ENCODE measurements around the gene BEND7. TPM values are rescaled to one million over a fixed set of nuclear protein-coding genes. Genes with fewer than 3 reads are reported as not detected.
"Not testable (repeated sequence)": the region's sequence is repeated elsewhere in the genome, so short reads cannot be mapped to it uniquely, and the experiment has no call there.

Gene BEND7
- total RNA-seq, 1 donor from 2014 or later, result not detected

- intact Hi-C loops (cut with micrococcal nuclease), result no loop called here
Observed at GRCh38 chr10:13483073-13483472, 45.7 kb downstream of the BEND7 start.

- intact Hi-C loops (cut with micrococcal nuclease), result no loop called here
Observed at GRCh38 chr10:13481690-13482089, 47.1 kb downstream of the BEND7 start.

GRCh38 chr10:13475124-13475523 lies 53.7 kb downstream of the BEND7 start:
- intact Hi-C loops (cut with micrococcal nuclease), result no loop called here

GRCh38 chr10:13473986-13474385 lies 54.8 kb downstream of the BEND7 start:
- intact Hi-C loops (cut with micrococcal nuclease), result no loop called here

GRCh38 chr10:13472359-13472758 lies 56.5 kb downstream of the BEND7 start:
- intact Hi-C loops (cut with micrococcal nuclease), result no loop called here

GRCh38 chr10:13470270-13470669 lies 58.5 kb downstream of the BEND7 start:
- intact Hi-C loops (cut with micrococcal nuclease), result no loop called here

- intact Hi-C loops (cut with micrococcal nuclease), result no loop called here
Observed at GRCh38 chr10:13462551-13462950, 66.3 kb downstream of the BEND7 start.

GRCh38 chr10:13458687-13459012 lies 70.2 kb downstream of the BEND7 start:
- intact Hi-C loops (cut with micrococcal nuclease), result no loop called here

- intact Hi-C loops (cut with micrococcal nuclease), result no loop called here
Observed at GRCh38 chr10:13457958-13458686, 70.7 kb downstream of the BEND7 start.

GRCh38 chr10:13453896-13454295 lies 74.9 kb downstream of the BEND7 start:
- intact Hi-C loops (cut with micrococcal nuclease), result no loop called here

- intact Hi-C loops (cut with micrococcal nuclease), result no loop called here
Observed at GRCh38 chr10:13450069-13450468, 78.7 kb downstream of the BEND7 start.

GRCh38 chr10:13449296-13449695 lies 79.5 kb downstream of the BEND7 start:
- intact Hi-C loops (cut with micrococcal nuclease), result no loop called here

- intact Hi-C loops (cut with micrococcal nuclease), result no loop called here
Observed at GRCh38 chr10:13448216-13448615, 80.6 kb downstream of the BEND7 start.

GRCh38 chr10:13445656-13446400 lies 83.0 kb downstream of the BEND7 start:
- intact Hi-C loops (cut with micrococcal nuclease), result no loop called here

- intact Hi-C loops (cut with micrococcal nuclease), result no loop called here
Observed at GRCh38 chr10:13441476-13441875, 87.3 kb downstream of the BEND7 start.

- intact Hi-C loops (cut with micrococcal nuclease), result loop anchor here (1.0 kb wide), 2 partner anchors 68 to 279 kb away; partner anchors contain the start of gene MCM10
Observed at GRCh38 chr10:13440185-13441061, 88.4 kb downstream of the BEND7 start.

GRCh38 chr10:13439313-13440184 lies 89.3 kb downstream of the BEND7 start:
- intact Hi-C loops (cut with micrococcal nuclease), result loop anchor here (1.0 kb wide), 2 partner anchors 67 to 278 kb away; partner anchors contain the start of gene MCM10

- intact Hi-C loops (cut with micrococcal nuclease), result no loop called here
Observed at GRCh38 chr10:13437026-13437555, 91.7 kb downstream of the BEND7 start.

- intact Hi-C loops (cut with micrococcal nuclease), result not testable (repeated sequence)
Observed at GRCh38 chr10:13427943-13428342, 100.9 kb downstream of the BEND7 start.

GRCh38 chr10:13425397-13425796 lies 103.4 kb downstream of the BEND7 start:
- intact Hi-C loops (cut with micrococcal nuclease), result no loop called here

GRCh38 chr10:13422800-13423199 lies 106.0 kb downstream of the BEND7 start:
- intact Hi-C loops (cut with micrococcal nuclease), result no loop called here
